HG02588 (cell line): ENCODE results near the gene TPD52L2.
"Not testable (repeated sequence)": the region's sequence is repeated elsewhere in the genome, so short reads cannot be mapped to it uniquely, and the experiment has no call there.

Experiments used
- ATAC-seq: cut with Tn5 transposase; IDR thresholded peaks from one replicate; pipeline ENCODE4 v1.9.1; 2021; ENCODE audit warnings: mild to moderate bottlenecking, moderate library complexity; ENCODE audit not compliant: unreplicated experiment

Gene TPD52L2

DNA sequence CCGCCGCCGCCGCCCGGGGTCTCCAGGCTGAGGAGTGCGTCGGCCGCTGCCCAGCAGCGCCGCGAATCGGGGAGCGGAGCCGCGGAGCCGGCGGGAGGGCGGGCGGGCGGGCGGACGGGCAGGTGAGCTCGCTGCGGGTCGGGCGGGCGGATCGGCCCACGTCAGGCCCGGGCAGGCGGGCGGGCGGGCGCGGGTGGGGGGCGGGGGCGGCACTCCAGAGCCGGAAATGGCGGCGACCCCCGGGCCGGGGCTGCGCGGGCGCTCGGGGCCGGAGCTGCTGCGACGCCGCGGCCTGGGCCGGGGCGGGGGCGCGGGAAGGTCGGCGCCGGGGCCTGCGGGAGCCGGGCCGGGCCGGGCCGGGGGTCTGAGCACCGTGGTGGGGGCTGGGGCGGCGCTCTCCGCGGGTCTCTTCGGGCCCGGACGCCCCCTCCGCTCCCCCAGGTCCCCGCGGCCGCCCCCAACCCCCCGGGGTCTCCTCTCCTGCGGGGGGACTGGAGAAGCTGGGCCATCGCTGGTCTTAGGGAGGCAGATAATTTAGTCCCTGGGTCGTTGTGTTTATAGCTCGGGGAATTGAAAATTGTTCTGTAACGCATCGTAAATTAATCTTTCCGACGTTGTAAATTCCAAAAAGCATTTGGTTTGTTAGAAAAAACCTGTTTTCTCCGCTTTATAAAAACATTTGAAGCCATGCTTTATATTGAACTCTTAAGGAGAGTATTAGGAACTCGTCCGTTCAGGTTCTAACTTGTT is 30.3 kb downstream of the TPD52L2 start:
- ATAC-seq, result peak; percentile 13

- ATAC-seq, result no peak
These were observed 30.8 kb downstream of the TPD52L2 start for GRCh38 chr20:63895952-63896263.

DNA sequence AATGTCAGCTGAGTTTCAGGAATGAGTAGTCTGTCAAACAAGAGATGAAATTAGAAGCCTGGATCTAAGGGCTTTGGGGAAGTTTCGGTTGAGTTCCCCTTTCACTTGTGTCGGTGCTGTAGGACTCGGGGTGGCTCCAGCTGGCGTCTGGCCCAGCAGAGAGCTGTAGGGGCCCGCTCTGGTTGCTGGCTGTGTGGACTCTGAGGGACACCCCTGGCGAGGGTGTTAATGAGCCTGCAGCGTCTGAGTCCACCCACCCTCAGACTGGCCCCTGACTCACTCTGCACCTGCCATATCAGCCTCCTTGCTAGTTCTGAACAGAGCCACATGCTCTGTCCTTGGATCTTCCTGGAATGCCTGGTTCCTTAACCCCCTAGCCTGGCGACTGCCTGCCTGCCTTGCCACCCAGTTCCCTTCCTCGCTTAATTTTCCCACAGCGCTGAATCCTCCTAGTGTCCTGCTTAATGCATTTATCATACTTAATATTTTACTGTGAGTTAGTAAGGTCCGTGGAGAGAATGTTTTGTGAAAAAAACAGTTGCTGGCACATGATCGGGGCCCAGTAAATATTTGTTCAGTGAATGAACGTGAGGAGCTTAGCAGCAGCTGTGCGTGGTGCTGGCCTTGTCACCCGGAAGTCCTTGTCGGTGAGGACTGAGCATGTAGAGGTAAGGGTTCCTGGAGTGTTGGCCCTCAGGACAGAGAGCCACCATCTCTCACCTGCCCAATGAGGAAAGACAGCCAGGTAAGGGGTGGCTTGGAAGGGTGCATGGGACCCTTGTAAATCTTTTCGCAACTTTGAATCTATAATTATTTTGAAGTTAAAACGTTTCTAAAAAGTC is 31.4 kb downstream of the TPD52L2 start:
- ATAC-seq, result no peak

- ATAC-seq, result no peak
These were observed 33.0 kb downstream of the TPD52L2 start for GRCh38 chr20:63897978-63898561.

GRCh38 chr20:63898882-63899558 is 34.0 kb downstream of the TPD52L2 start:
- ATAC-seq, result no peak

DNA sequence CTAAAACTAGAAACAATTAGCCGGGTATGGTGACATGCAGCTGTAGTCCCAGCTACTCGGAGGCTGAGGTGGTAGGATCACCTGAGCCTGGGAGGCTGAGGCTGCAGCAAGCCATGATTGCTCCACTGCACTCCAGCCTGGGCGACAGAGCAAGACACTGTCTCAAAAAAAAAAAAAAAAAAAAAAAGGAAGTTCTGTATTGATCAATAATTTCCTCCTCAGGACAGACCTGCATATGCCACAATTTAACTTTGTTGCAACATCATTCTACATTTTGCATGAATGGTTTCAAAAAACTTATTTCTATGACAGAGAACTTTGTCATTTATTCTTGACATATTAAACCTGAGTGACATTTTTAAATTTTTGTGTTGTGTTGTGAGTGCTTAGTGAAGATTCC is 35.3 kb downstream of the TPD52L2 start:
- no peak for ATAC-seq

DNA sequence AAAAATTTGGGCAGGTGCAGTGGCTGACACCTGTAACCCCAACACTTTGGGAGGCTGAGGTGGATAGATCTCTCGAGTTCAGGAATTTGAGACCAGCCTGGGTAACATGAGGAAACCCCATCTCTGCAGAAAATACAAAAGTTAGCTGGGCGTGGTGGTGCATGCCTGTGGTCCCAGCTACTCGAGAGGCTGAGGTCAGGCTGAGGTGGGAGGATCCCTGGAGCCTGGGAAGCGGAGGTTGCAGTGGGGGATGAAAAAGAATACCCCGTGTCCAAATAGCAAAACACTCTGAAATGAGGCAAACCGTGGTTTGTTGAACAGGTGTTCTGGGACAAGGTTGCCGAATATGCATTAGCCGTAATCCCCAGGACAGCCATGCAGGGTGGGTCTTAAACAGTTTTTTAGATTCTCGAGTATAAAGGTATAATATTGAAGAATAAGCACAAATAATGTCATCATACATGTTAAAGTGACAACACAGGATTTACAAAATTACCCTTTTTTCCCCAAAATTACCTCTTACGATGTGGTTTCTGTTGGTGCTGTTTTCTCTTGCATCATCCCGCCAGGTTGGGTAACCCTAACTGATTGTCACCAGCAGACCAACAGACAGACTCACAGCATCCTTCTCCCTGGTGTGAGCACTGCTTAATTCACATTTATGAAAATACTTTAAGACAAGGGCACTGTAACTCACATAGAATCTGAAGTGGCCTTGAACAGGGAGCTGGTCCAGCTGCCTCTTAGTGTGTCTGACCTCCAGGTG is 38.9 kb downstream of the TPD52L2 start:
- ATAC-seq, result no peak

DNA sequence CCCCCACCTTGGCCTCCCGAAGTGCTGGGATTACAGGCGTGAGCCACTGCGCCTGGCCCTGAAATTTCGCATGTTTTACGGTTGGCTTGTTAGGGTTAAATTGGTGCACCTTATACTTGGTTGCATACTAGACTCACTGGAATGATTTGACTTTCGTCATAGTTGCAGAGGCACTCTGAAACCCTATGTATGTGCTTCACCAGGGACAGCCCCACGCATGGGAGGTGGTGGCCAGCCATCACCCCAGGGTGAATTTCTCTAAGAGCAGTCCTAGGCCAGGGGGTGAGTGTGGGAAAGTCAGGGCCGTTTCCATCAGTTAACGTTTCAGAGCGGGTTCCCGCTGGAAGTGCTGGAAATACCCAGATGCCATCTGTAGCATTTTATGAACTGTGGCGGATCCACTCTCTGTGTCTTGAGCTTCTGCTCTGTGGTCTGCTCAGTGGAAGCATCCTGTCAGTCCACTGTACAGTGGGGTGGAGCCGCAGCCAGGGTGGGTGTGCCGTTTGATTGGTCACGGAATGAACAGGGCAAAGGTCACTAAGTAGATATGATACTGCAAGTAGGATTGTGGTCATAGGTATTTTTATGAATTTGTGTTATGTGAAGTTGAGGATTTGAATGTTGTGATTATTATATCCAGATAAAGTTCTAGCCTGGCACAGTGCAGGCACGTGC is 43.1 kb downstream of the TPD52L2 start:
- ATAC-seq, result no peak

DNA sequence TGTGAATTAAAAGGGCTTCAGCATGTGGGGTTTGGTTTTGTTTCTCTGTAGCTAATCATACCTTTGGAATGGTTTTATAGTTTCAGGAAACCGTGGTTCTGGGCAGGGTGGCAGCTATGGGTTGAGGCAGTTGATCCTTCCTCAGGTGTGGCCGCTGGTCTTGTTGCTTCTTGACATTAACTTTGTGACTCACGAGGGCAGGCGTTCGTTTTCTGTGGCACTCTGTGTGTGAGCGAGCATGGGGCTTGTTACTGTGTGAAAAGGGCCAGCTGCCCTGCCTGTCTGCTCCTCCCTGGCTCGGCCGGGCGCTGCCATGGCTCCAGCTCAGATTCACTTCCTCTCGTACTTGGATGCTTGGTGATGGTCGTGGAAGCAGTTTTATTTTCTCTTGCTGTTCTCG is 46.1 kb downstream of the TPD52L2 start:
- no peak for ATAC-seq

DNA sequence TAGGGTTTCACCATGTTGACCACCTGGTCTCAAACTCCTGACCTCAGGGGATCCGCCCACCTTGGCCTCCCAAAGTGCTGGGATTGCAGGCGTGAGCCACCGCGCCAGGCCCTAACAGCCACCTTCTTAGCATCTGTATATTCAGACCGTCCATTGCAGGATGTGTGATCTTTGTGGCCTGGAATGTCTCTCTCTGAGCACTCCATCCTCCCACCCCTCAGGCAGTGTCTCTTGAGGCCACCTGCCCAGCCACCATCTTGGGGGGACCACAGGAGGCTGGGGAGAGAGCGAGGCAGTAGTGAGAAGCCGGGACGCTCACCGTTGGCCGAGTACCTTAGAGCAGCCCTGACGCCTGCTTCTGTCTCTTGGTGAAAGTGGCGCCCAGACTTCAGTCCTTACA is 48.7 kb downstream of the TPD52L2 start:
- no peak for ATAC-seq

DNA sequence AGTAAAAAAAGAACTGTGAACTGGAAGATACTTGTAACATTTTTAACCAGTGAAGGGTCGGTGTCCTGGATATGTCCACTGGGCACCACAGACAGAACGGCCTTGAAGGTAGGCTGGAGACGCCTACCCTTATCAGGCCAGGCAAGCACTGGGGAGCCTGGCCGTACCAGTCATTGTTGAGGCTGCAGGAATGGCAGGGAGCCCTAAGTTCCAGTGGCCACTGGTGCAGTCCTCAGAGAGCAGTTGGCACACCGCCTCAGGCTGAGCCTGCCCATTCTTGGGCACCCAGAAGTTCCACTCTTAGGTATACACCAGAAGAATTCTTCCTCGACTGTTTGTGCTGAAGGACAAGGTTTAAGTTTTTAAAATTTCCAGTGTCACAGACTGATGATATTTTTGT is 50.4 kb downstream of the TPD52L2 start:
- ATAC-seq, result no peak

DNA sequence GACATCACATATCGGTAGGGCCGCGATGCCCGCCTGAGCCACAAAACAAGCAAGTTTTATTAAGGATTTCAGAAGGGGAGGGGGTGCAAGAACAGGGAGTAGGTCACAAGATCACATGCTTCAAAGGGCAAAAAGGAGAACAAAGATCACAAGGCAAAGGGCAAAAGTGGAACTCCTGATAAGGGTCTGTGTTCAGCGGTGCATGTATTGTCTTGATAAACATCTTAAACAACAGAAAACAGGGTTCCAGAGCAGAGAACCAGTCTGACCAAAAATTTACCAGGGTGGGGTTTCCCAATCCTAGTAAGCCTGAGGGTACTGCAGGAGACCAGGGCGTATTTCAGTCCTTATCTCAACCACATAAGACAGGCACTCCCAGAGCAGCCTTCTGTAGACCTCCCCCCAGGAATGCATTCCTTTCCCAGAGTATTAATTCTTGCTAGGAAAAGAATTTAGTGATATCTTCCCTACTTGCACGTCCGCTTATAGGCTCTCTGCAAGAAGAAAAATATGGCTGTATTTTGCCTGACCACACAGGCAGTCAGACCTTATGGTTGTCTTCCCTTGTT is 51.4 kb downstream of the TPD52L2 start:
- not testable (repeated sequence) for ATAC-seq

DNA sequence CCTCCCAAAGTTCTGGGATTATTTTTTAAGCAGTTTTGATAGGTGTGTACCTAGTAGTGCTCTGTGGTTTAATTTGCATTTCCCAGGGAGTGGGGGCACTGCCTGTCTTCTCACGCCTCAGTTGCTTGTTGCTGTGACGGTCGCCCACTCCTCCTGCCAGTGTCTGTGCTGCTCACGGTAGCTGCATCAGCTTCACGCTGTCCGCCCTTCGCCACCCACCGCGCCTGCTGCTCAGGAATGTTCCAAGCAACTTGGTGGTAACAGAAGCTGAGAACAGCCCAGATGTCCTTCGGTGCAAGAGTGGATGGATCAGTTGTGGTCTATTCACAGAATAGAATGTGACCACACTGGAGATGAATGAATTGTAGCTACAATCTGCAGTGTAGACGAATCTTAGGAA is 52.7 kb downstream of the TPD52L2 start:
- ATAC-seq, result no peak

DNA sequence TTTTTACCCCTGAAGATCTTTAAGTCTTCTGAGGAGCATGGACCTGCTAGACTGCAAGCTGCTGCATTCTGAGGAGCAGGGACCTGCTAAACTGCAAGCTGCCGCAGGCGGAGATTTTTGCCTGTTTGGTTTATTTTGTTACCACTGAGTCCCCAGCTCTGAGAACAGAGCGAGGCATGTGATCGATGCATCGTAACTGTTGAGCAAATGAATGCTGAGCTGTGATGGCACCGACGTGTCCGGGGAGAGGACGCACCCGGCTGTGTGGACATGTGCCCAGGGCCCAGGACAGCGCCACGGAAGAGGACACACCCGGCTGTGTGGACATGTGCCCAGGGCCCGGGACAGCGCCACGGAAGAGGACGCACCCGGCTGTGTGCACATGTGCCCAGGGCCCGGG is 54.1 kb downstream of the TPD52L2 start:
- ATAC-seq, result no peak

GRCh38 chr20:63920226-63920625 is 55.2 kb downstream of the TPD52L2 start:
- no peak for ATAC-seq

DNA sequence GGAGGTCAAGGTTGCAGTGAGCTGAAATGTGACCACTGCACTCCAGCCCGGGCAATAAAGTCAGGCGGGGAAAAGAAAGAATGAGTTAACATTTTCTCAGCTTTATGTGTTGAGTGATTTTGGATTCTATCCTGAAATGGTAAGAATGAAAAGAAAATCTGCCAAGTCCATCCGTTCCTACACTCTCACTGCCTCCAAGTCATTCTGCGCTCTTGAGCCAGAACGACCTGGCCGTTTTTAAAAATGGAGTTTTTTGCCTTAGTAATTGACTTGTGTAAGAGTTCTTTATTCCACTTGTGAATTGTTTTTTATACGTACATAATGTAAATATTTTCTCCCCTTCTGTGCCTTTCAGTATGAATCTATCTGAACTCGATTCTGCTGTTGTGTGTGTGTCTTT is 58.6 kb downstream of the TPD52L2 start:
- ATAC-seq, result no peak

- no peak for ATAC-seq
These were observed 59.2 kb downstream of the TPD52L2 start for GRCh38 chr20:63924241-63924640.

DNA sequence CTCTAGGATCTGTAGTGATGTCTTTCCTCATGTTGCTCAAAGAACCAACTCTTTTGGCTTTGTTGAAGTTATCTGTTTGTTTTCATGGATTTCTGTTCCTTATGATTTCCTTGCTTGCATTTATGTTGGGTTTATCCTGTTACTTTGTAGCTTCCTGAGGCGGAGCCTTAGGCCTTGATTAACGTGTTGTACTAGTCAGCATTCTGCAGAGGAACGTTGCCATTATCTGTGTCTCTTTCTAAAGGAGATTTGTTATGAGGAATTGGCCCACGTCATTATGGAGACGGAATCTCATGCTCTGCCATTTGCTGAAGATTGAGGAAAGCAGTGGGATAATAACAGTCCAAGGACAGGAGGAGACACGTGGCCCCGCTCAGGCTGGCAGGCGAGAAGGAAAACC is 61.2 kb downstream of the TPD52L2 start:
- ATAC-seq, result no peak

DNA sequence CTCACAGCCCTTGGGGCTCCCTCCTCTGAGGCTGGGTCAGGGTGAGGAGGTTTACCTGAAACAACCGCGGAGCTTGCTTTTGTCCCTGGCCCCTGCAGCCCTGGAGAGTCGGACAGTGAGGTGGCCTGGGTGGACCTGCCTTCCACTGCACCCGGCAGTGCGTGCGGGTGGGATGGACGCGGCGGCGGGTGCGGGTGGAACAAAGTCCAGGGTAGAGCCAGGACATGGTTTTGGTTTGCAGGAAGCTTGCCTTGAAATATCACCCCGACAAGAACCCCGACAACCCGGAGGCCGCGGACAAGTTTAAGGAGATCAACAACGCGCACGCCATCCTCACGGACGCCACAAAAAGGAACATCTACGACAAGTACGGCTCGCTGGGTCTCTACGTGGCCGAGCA is 64.0 kb downstream of the TPD52L2 start:
- ATAC-seq, result no peak

GRCh38 chr20:63929473-63929883 is 64.4 kb downstream of the TPD52L2 start:
- not testable (repeated sequence) for ATAC-seq
